GM20000 (cell line): ENCODE results near the gene MACC1.
"Not testable (repeated sequence)": the region's sequence is repeated elsewhere in the genome, so short reads cannot be mapped to it uniquely, and the experiment has no call there.

ENCODE experiments used
- DNase-seq: peaks from one replicate; pipeline ENCODE4 v3.0.0; 2012; ENCODE audit warnings: low spot score
- CTCF ChIP-seq: IDR thresholded peaks from 2 replicates; pipeline ENCODE4 v1.5.1; 2012; ENCODE audit warnings: mild to moderate bottlenecking, control low read depth; ENCODE audit errors: extremely low read depth, missing control alignments

The MACC1 gene

DNA sequence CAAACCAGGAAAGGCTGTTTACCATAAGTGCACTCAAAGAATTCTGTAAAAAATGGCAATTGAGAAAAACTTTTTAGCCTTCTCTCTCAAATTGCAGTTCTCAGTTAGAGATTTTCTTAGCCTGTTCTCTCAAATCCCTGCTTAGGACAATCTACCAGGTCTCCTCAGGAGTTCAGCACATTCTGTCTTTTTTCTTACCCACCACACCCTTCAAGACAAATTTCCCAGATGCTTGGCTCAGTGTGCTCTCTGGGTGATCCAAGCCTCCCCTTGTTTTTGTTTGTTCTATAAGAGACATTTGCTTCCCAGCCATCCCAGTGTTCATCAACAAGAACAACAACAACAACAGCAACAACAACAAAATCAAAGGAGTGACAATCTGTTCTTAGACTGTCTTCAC, 87.3 kb downstream of the MACC1 start:
- TF ChIP-seq CTCF = no peak
- no peak for DNase-seq

DNA sequence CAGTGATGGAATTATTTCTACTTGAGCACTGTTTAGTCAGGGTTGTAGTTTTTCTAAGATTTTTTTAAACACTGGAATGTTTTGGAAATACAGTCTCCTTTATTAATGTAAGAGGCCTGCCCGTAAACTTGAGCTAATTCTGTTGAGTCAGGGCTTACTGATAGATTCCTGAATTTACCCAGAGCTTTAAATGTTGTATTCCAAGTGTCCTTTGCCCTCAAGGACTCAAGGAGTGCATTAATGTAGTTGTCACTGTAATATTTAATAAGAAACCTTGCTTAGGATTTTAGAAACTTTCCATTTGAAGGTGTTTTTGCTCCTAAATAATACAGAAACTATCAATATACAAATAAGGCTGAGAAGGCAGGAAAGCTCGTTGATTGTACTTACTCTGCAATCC, 89.2 kb downstream of the MACC1 start:
- TF ChIP-seq CTCF = no peak
- DNase-seq = no peak

- DNase-seq = not testable (repeated sequence)
Measured at GRCh38 chr7:20126060-20126459, 91.1 kb downstream of the MACC1 start.

DNA sequence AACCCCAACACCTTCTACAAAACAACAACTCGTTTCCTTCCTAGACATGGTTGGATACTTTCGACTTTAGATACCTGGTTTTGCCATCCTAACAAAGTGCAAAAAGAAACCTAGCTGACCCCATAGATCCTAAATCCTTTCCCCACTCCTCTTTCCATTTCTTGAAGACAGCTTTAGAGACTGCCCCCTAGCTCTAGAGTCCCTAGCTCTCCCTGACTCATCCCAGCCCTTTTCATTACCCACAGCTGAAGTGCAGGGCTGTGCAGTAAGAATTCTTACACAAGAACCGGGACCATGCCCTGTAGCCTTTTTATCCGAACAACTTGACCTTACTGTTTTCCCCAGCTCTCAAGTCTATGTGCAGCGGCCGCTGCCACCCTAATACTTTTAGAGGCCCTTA, 93.1 kb downstream of the MACC1 start:
- not testable (repeated sequence) for DNase-seq

GRCh38 chr7:20122653-20123316, 94.4 kb downstream of the MACC1 start:
- not testable (repeated sequence) for DNase-seq

- DNase-seq = no peak
- TF ChIP-seq CTCF = no peak
Measured at GRCh38 chr7:20122073-20122472, 95.1 kb downstream of the MACC1 start.

DNA sequence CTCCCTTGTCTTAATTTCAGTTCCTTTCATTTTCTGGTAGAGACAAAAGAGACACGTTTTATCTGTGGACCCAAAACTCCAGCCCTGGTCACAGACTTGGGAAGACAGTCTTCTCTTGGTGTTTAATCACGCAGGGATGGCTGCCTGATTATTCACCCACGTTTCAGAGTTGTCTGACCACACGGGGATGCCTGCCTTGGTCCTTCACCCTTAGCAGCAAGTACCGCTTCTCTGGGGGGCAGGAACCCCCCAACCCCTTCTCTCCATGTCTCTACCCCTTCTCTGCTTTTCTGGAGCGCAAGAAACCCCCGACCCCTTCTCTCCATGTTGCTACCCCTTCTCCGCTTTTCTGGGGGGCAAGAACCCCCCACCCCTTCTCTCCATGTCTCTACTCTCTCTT, 95.8 kb downstream of the MACC1 start:
- no peak for TF ChIP-seq CTCF
- DNase-seq = no peak

GRCh38 chr7:20120611-20121168, 96.5 kb downstream of the MACC1 start:
- DNase-seq = not testable (repeated sequence)

DNA sequence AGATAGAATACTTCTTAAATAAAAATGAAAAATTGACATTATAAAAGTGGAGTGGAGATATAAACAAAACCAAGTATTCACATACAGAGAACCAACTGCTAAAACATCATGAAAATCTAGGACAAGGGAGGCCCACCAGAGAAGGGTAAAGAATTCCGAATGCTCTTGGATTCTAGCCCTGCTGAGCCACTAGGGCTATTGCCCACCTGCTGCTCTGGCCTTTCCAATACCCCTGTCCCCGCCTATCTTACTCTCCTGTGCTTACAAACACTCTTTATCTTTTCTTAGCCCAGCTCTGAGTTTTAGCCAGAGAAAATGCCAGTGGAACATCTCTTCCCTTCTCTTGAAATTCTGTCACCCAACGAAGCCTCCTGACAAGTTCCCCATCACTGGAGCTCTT, 100.3 kb downstream of the MACC1 start:
- TF ChIP-seq CTCF = no peak
- no peak for DNase-seq

GRCh38 chr7:20114468-20114867, 102.7 kb downstream of the MACC1 start:
- peak; percentile 48 for DNase-seq

More at GRCh38 chr7:20114468-20114867, 102.7 kb downstream of the MACC1 start:
- no peak for TF ChIP-seq CTCF
